GM23338 (cell line): Measurements from ENCODE around the gene FABP6. TPM values are rescaled to one million over a fixed set of nuclear protein-coding genes. Genes with fewer than 3 reads are reported as not detected.

Experiments used
- ATAC-seq: fragments of 200-7000 bp; cut with Tn5 transposase; 3 replicates; pipeline ENCODE4 v1.9.1; 2020
- DNase-seq: peaks from one replicate; pipeline ENCODE4 v3.0.0-alpha.2; 2015; ENCODE audit warnings: low spot score
- H2AFZ ChIP-seq: fragments of 200-600 bp; sonication (generic); 2 replicates; pipeline ENCODE4 v1.8.0; 2016; ENCODE audit warnings: antibody characterized with exemption, mild to moderate bottlenecking, moderate library complexity
- H3F3A ChIP-seq: fragments of 200-600 bp; sonication (generic); replicated peaks from 2 replicates; pipeline ENCODE4 v1.8.0; 2017; ENCODE audit warnings: antibody characterized with exemption, mixed run types, low read depth
- H3K27ac ChIP-seq: fragments of 200-600 bp; sonication (generic); 2 replicates; pipeline ENCODE4 v1.6.1; 2016; ENCODE audit warnings: low read depth
- H3K27me3 ChIP-seq: fragments of 200-600 bp; sonication (generic); 2 replicates; pipeline ENCODE4 v1.8.0; 2016; ENCODE audit warnings: mild to moderate bottlenecking, mixed run types, moderate library complexity; ENCODE audit not compliant: insufficient read depth
- H3K36me3 ChIP-seq: fragments of 200-600 bp; sonication (generic); 2 replicates; pipeline ENCODE4 v1.8.0; 2016; ENCODE audit warnings: mild to moderate bottlenecking; ENCODE audit not compliant: insufficient read depth
- H3K4me1 ChIP-seq: fragments of 200-600 bp; sonication (generic); 2 replicates; pipeline ENCODE4 v1.8.0; 2016; ENCODE audit warnings: mild to moderate bottlenecking, moderate library complexity; ENCODE audit not compliant: insufficient read depth
- H3K4me2 ChIP-seq: fragments of 200-600 bp; sonication (generic); 2 replicates; pipeline ENCODE4 v1.7.1; 2017; ENCODE audit warnings: mixed run types
- H3K4me3 ChIP-seq: fragments of 200-600 bp; sonication (generic); 2 replicates; pipeline ENCODE4 v1.6.1; 2016; ENCODE audit warnings: mixed run types
- H3K79me2 ChIP-seq: fragments of 200-600 bp; sonication (generic); replicated peaks from 2 replicates; pipeline ENCODE4 v1.8.0; 2017; ENCODE audit warnings: mild to moderate bottlenecking; ENCODE audit not compliant: insufficient read depth
- H3K9me2 ChIP-seq: fragments of 200-600 bp; sonication (generic); 2 replicates; pipeline ENCODE4 v1.8.0; 2017; ENCODE audit not compliant: insufficient read depth
- H4K20me1 ChIP-seq: fragments of 200-600 bp; sonication (generic); replicated peaks from 2 replicates; pipeline ENCODE4 v1.8.0; 2017; ENCODE audit warnings: mild to moderate bottlenecking; ENCODE audit not compliant: insufficient read depth
- H3K27ac Mint-ChIP-seq: 2 replicates; pipeline ENCODE4 v1.8.0; 2020; ENCODE audit warnings: inconsistent platforms, mild to moderate bottlenecking, moderate library complexity, mixed read lengths
- H3K27me3 Mint-ChIP-seq: 3 replicates; pipeline ENCODE4 v1.8.0; 2022; ENCODE audit warnings: low read depth, mild to moderate bottlenecking, moderate library complexity, mixed read lengths, inconsistent platforms; ENCODE audit not compliant: insufficient read depth, poor library complexity
- H3K36me3 Mint-ChIP-seq: 3 replicates; pipeline ENCODE4 v1.8.0; 2021; ENCODE audit warnings: low read depth, mild to moderate bottlenecking, inconsistent platforms, moderate library complexity, mixed read lengths
- H3K4me1 Mint-ChIP-seq: 3 replicates; pipeline ENCODE4 v1.8.0; 2020; ENCODE audit warnings: mild to moderate bottlenecking, inconsistent platforms, mixed read lengths
- H3K4me3 Mint-ChIP-seq: 3 replicates; pipeline ENCODE4 v1.8.0; 2021; ENCODE audit warnings: moderate library complexity, mild to moderate bottlenecking, inconsistent platforms, mixed read lengths
- H3K9me3 Mint-ChIP-seq: 3 replicates; pipeline ENCODE4 v1.8.0; 2020; ENCODE audit warnings: moderate library complexity, mild to moderate bottlenecking, inconsistent platforms, mixed read lengths
- EZH2phosphoT487 ChIP-seq: fragments of 200-600 bp; sonication (generic); IDR thresholded peaks from one replicate; pipeline ENCODE4 v1.8.1; 2018; ENCODE audit warnings: antibody characterized with exemption; ENCODE audit not compliant: unreplicated experiment
- POLR2AphosphoS5 ChIP-seq: IDR thresholded peaks from 2 replicates; pipeline ENCODE4 v1.6.1; 2016; ENCODE audit warnings: antibody characterized with exemption, low read depth
- STAT1 ChIP-seq: IDR thresholded peaks from one replicate; pipeline ENCODE4 v1.6.1; 2016; ENCODE audit warnings: antibody characterized with exemption; ENCODE audit not compliant: unreplicated experiment
- ZNF114 ChIP-seq: fragments of 250-450 bp; sonication (Bioruptor Pico); IDR thresholded peaks from 2 replicates; pipeline ENCODE4 v1.5.0; 2020; ENCODE audit warnings: mild to moderate bottlenecking, moderate library complexity
- ZNF462 ChIP-seq: fragments of 250-450 bp; sonication (Bioruptor Pico); IDR thresholded peaks from 2 replicates; pipeline ENCODE4 v1.5.0; 2020; ENCODE audit warnings: mild to moderate bottlenecking, moderate library complexity
- polyA plus RNA-seq: library from polyadenylated mRNA; unstranded; fragments of >200 nt; fragmentation: Nextera tagmentation; extraction: Ambion mirVana; gene quantifications from 2 replicates; pipeline ENCODE4 v1.2.1, GENCODE V29; 2016
- total RNA-seq: library from RNA; depleted of rRNA; stranded (reverse); fragments of >200 nt; shearing (Covaris generic); gene quantifications from 2 replicates; pipeline ENCODE4 v1.2.3, GENCODE V29; 2014

The FABP6 gene
- total and polyA plus RNA-seq, 2 experiments from 2014 or later: 2.2 to 7.5 TPM

DNA sequence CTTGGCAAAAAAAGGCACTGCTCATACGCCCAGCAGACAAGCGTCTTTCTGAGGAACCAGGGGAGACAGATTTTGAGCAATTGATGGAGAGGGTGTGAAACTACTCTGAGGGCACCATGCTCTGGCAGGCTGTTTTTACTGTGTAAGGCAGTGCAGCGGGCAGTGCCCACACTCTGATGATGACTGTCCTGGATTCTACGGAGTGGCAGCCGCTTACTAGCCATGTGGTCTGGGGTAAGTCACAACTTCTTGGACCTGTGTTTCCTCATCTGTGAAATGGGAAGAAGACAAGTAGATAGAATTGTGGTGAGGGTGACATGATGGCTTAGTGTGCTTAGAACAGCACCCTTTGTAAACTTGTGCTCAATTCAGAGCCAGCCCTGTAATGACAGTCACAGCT lies 38.8 kb downstream of the FABP6 start (continued):
- TF ChIP-seq ZNF462 (CRISPR knock-in tag): no peak
- TF ChIP-seq ZNF114 (CRISPR knock-in tag): no peak

GRCh38 chr5:160269017-160269416 lies 39.7 kb downstream of the FABP6 start:
- no peaks in the 10 kb centered on the region for H3K9me2 ChIP-seq
- peaks cover 20% of the 10 kb centered on the region for H3F3A ChIP-seq
- Mint-ChIP-seq H3K27me3 (no peaks in the 10 kb centered on the region), H3K9me3 (no peaks in the 10 kb centered on the region), H3K36me3 (peaks cover 23% of the 10 kb centered on the region), H3K27ac (no peak overlapping the region), H3K4me1 (peaks cover 61% of the 10 kb centered on the region), H3K4me3 (no peak overlapping the region)
- TF ChIP-seq POLR2AphosphoS5 (no peak), STAT1 (no peak), ZNF462 (CRISPR knock-in tag) (no peak), EZH2phosphoT487 (no peak)
- no peaks in the 10 kb centered on the region for H3K27me3 ChIP-seq
- H3K36me3 ChIP-seq: peaks cover 4% of the 10 kb centered on the region; the same call in 1 of the 2 replicates
- H3K4me3 ChIP-seq: no peak overlapping the region
- H4K20me1 ChIP-seq: 0 out of 2 replicates have a peak, but pooled peaks cover 3% of the 10 kb centered on the region
- H3K27ac ChIP-seq: peak overlapping the region; percentile 9; the same call in 1 of the 2 replicates
- peaks cover 52% of the 10 kb centered on the region for H3K4me1 ChIP-seq
- ATAC-seq (no peak), DNase-seq (no peak)
- no peak overlapping the region for H2AFZ ChIP-seq
- H3K79me2 ChIP-seq: peaks cover 18% of the 10 kb centered on the region
- H3K4me2 ChIP-seq: no peak overlapping the region
